GM23338 (cell line): ENCODE measurements around the gene DNAH10. TPM values are rescaled to one million over a fixed set of nuclear protein-coding genes. Genes with fewer than 3 reads are reported as not detected.

Source experiments
- ATAC-seq: fragments of 200-7000 bp; cut with Tn5 transposase; 3 replicates; pipeline ENCODE4 v1.9.1; 2020
- DNase-seq: peaks from one replicate; pipeline ENCODE4 v3.0.0-alpha.2; 2015; ENCODE audit warnings: low spot score
- H2AFZ ChIP-seq: fragments of 200-600 bp; sonication (generic); 2 replicates; pipeline ENCODE4 v1.8.0; 2016; ENCODE audit warnings: antibody characterized with exemption, mild to moderate bottlenecking, moderate library complexity
- H3F3A ChIP-seq: fragments of 200-600 bp; sonication (generic); replicated peaks from 2 replicates; pipeline ENCODE4 v1.8.0; 2017; ENCODE audit warnings: antibody characterized with exemption, mixed run types, low read depth
- H3K27ac ChIP-seq: fragments of 200-600 bp; sonication (generic); 2 replicates; pipeline ENCODE4 v1.6.1; 2016; ENCODE audit warnings: low read depth
- H3K27me3 ChIP-seq: fragments of 200-600 bp; sonication (generic); 2 replicates; pipeline ENCODE4 v1.8.0; 2016; ENCODE audit warnings: mild to moderate bottlenecking, mixed run types, moderate library complexity; ENCODE audit not compliant: insufficient read depth
- H3K36me3 ChIP-seq: fragments of 200-600 bp; sonication (generic); 2 replicates; pipeline ENCODE4 v1.8.0; 2016; ENCODE audit warnings: mild to moderate bottlenecking; ENCODE audit not compliant: insufficient read depth
- H3K4me1 ChIP-seq: fragments of 200-600 bp; sonication (generic); 2 replicates; pipeline ENCODE4 v1.8.0; 2016; ENCODE audit warnings: mild to moderate bottlenecking, moderate library complexity; ENCODE audit not compliant: insufficient read depth
- H3K4me2 ChIP-seq: fragments of 200-600 bp; sonication (generic); 2 replicates; pipeline ENCODE4 v1.7.1; 2017; ENCODE audit warnings: mixed run types
- H3K4me3 ChIP-seq: fragments of 200-600 bp; sonication (generic); 2 replicates; pipeline ENCODE4 v1.6.1; 2016; ENCODE audit warnings: mixed run types
- H3K79me2 ChIP-seq: fragments of 200-600 bp; sonication (generic); replicated peaks from 2 replicates; pipeline ENCODE4 v1.8.0; 2017; ENCODE audit warnings: mild to moderate bottlenecking; ENCODE audit not compliant: insufficient read depth
- H3K9me2 ChIP-seq: fragments of 200-600 bp; sonication (generic); 2 replicates; pipeline ENCODE4 v1.8.0; 2017; ENCODE audit not compliant: insufficient read depth
- H4K20me1 ChIP-seq: fragments of 200-600 bp; sonication (generic); replicated peaks from 2 replicates; pipeline ENCODE4 v1.8.0; 2017; ENCODE audit warnings: mild to moderate bottlenecking; ENCODE audit not compliant: insufficient read depth
- H3K27ac Mint-ChIP-seq: 2 replicates; pipeline ENCODE4 v1.8.0; 2020; ENCODE audit warnings: inconsistent platforms, mild to moderate bottlenecking, moderate library complexity, mixed read lengths
- H3K27me3 Mint-ChIP-seq: 3 replicates; pipeline ENCODE4 v1.8.0; 2022; ENCODE audit warnings: low read depth, mild to moderate bottlenecking, moderate library complexity, mixed read lengths, inconsistent platforms; ENCODE audit not compliant: insufficient read depth, poor library complexity
- H3K36me3 Mint-ChIP-seq: 3 replicates; pipeline ENCODE4 v1.8.0; 2021; ENCODE audit warnings: low read depth, mild to moderate bottlenecking, inconsistent platforms, moderate library complexity, mixed read lengths
- H3K4me1 Mint-ChIP-seq: 3 replicates; pipeline ENCODE4 v1.8.0; 2020; ENCODE audit warnings: mild to moderate bottlenecking, inconsistent platforms, mixed read lengths
- H3K4me3 Mint-ChIP-seq: 3 replicates; pipeline ENCODE4 v1.8.0; 2021; ENCODE audit warnings: moderate library complexity, mild to moderate bottlenecking, inconsistent platforms, mixed read lengths
- H3K9me3 Mint-ChIP-seq: 3 replicates; pipeline ENCODE4 v1.8.0; 2020; ENCODE audit warnings: moderate library complexity, mild to moderate bottlenecking, inconsistent platforms, mixed read lengths
- CREB1 ChIP-seq: fragments of 250-450 bp; sonication (Bioruptor Pico); IDR thresholded peaks from 2 replicates; pipeline ENCODE4 v1.5.0; 2020; ENCODE audit warnings: low read depth, mild to moderate bottlenecking, moderate library complexity
- CTCF ChIP-seq, 2 experiments: fragments of 200-600 bp in 1 of 2; sonication (generic) in 1 of 2; conservative IDR thresholded peaks; 2 replicates each; pipeline versions ENCODE4 v1.5.1 to v1.6.1; 2016 to 2017; ENCODE audit warnings: antibody characterized with exemption in 2 of 2, low read depth in 2 of 2, mild to moderate bottlenecking in 2 of 2, moderate library complexity in 1 of 2
- ETS1 ChIP-seq: IDR thresholded peaks from 2 replicates; pipeline ENCODE4 v1.6.1; 2016; ENCODE audit warnings: antibody characterized with exemption
- EZH2 ChIP-seq: fragments of 200-600 bp; sonication (generic); IDR thresholded peaks from one replicate; pipeline ENCODE4 v1.8.0; 2017; ENCODE audit warnings: antibody characterized with exemption, mild to moderate bottlenecking, low read depth; ENCODE audit not compliant: unreplicated experiment
- EZH2phosphoT487 ChIP-seq: fragments of 200-600 bp; sonication (generic); IDR thresholded peaks from one replicate; pipeline ENCODE4 v1.8.1; 2018; ENCODE audit warnings: antibody characterized with exemption; ENCODE audit not compliant: unreplicated experiment
- POLR2AphosphoS5 ChIP-seq: IDR thresholded peaks from 2 replicates; pipeline ENCODE4 v1.6.1; 2016; ENCODE audit warnings: antibody characterized with exemption, low read depth
- ZNF114 ChIP-seq: fragments of 250-450 bp; sonication (Bioruptor Pico); IDR thresholded peaks from 2 replicates; pipeline ENCODE4 v1.5.0; 2020; ENCODE audit warnings: mild to moderate bottlenecking, moderate library complexity
- ZNF462 ChIP-seq: fragments of 250-450 bp; sonication (Bioruptor Pico); IDR thresholded peaks from 2 replicates; pipeline ENCODE4 v1.5.0; 2020; ENCODE audit warnings: mild to moderate bottlenecking, moderate library complexity
- polyA plus RNA-seq: library from polyadenylated mRNA; unstranded; fragments of >200 nt; fragmentation: Nextera tagmentation; extraction: Ambion mirVana; gene quantifications from 2 replicates; pipeline ENCODE4 v1.2.1, GENCODE V29; 2016
- total RNA-seq: library from RNA; depleted of rRNA; stranded (reverse); fragments of >200 nt; shearing (Covaris generic); gene quantifications from 2 replicates; pipeline ENCODE4 v1.2.3, GENCODE V29; 2014

DNAH10 gene
- total and polyA plus RNA-seq, 2 experiments from 2014 or later = 0.03 TPM

- TF ChIP-seq ZNF462 = no peak
- TF ChIP-seq ETS1 = no peak
Observed at GRCh38 chr12:123902821-123903220, 140.7 kb downstream of the DNAH10 start (continued).

GRCh38 chr12:123903301-123904065 lies 141.4 kb downstream of the DNAH10 start:
- peaks cover 6% of the 10 kb centered on the region for H3K36me3 Mint-ChIP-seq
- Histone ChIP-seq H2AFZ (no peak overlapping the region), H3K27ac (no peak overlapping the region), H4K20me1 (no peaks in the 10 kb centered on the region), H3K79me2 (no peaks in the 10 kb centered on the region), H3K27me3 (no peaks in the 10 kb centered on the region), H3K4me2 (no peak overlapping the region), H3K4me3 (no peak overlapping the region), H3K36me3 (no peaks in the 10 kb centered on the region), H3K4me1 (peaks cover 4% of the 10 kb centered on the region; the same call in 1 of the 2 replicates), H3K9me2 (no peaks in the 10 kb centered on the region), H3F3A (no peaks in the 10 kb centered on the region)
- H3K27ac Mint-ChIP-seq = no peak overlapping the region
- no peak for TF ChIP-seq CTCF (conservative IDR thresholded peaks at IDR 0.05; ENCODE audit: low read depth in 2 of 2)
- TF ChIP-seq POLR2AphosphoS5 = no peak
- TF ChIP-seq EZH2phosphoT487 = no peak
- TF ChIP-seq EZH2 = no peak
- no peak for TF ChIP-seq ZNF114 (CRISPR knock-in tag)
- TF ChIP-seq CREB1 (CRISPR knock-in tag) = no peak
- no peak overlapping the region for H3K4me3 Mint-ChIP-seq
- ATAC-seq = no peak
- H3K9me3 Mint-ChIP-seq = peaks cover 13% of the 10 kb centered on the region
- H3K27me3 Mint-ChIP-seq = peaks cover 27% of the 10 kb centered on the region
- DNase-seq = no peak
- H3K4me1 Mint-ChIP-seq = peaks cover 8% of the 10 kb centered on the region
